SH-SY5Y (cell line): ENCODE results near the gene LRRC8D.

Experiments used
- GATA2 ChIP-seq: IDR thresholded peaks from 2 replicates; pipeline ENCODE4 v1.6.1; 2011; ENCODE audit warnings: mild to moderate bottlenecking, low read depth, low read length
- GATA3 ChIP-seq: IDR thresholded peaks from 2 replicates; pipeline ENCODE4 v1.6.1; 2011; ENCODE audit warnings: low read depth, mild to moderate bottlenecking, low read length, moderate library complexity

DNA sequence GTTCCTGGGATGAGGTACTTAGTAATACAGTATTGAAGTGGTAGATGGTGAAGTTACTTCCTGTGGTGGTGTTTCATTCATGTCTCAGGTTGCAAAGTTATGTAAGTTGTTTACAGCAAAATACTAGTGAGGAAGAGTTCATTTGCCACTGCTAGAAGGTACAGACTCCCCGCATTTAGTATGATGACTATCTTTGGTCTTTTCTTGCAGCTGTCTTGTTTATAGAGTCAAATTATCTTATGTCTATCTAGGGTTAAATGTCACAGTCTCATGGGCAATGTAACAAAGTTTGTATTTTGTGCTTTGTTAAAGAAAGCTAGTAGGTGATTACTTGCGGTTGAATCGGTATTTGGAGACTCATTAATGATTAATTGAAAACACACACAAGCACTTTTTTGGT is 50.2 kb downstream of the LRRC8D start:
- TF ChIP-seq GATA3 (no peak), GATA2 (no peak)
